Head of caudate nucleus (tissue), 42 donors: ENCODE measurements around the gene CCDC9B.

Source experiments
- DNase-seq, 42 donors: peaks; one replicate each; pipeline versions ENCODE4 v3.0.0 to v3.0.0-alpha.2; 2020 to 2021; ENCODE audit warnings: mixed read lengths in 7 of 42
- intact Hi-C: fragments of 100-400 bp; cut with DNase I; formaldehyde crosslinking; loops from one replicate; pipeline ENCODE4 v1.15.0; 2022

The CCDC9B gene

GRCh38 chr15:40340740-40341400, at the start of gene CCDC9B:
Gene CCDC9B (minus strand): TSS chr15:40340939. CDS start chr15:40340819, 120 bp downstream.
- DNase-seq: peak; percentile 81 to 95 (median 90)
- intact Hi-C loops: loop anchor here (5.0 kb wide), 1 partner anchor 81 kb away; no protein-coding TSS in a partner anchor

GRCh38 chr15:40389824-40390595, 49.3 kb upstream of the CCDC9B start:
- DNase-seq: no peak
- intact Hi-C loops: no loop called here

- no peak for DNase-seq
- intact Hi-C loops: no loop called here
These were observed 48.4 kb upstream of the CCDC9B start for GRCh38 chr15:40388941-40389823.

GRCh38 chr15:40386480-40386879, 45.7 kb upstream of the CCDC9B start:
- intact Hi-C loops: no loop called here
- no peak for DNase-seq

GRCh38 chr15:40382580-40383456, 42.1 kb upstream of the CCDC9B start, which contains the start of gene KNSTRN:
Gene KNSTRN (plus strand): TSS chr15:40382721. CDS start chr15:40382836, 115 bp downstream.
- peak; percentile 84 to 97 (median 93) for DNase-seq
- intact Hi-C loops: no loop called here

GRCh38 chr15:40381818-40382529, 41.2 kb upstream of the CCDC9B start:
- intact Hi-C loops: no loop called here

GRCh38 chr15:40380636-40381035, 39.9 kb upstream of the CCDC9B start:
- intact Hi-C loops: no loop called here
- no peak for DNase-seq

More at GRCh38 chr15:40381818-40382529, 41.2 kb upstream of the CCDC9B start:
- DNase-seq: no peak

- intact Hi-C loops: no loop called here
- DNase-seq: peak in 16 of 42 donors; percentile 16 to 59 (median 40)
These were observed 39.1 kb upstream of the CCDC9B start for GRCh38 chr15:40379853-40380252.

GRCh38 chr15:40379374-40379773, 38.6 kb upstream of the CCDC9B start:
- intact Hi-C loops: no loop called here
- no peak for DNase-seq

GRCh38 chr15:40377606-40378005, 36.9 kb upstream of the CCDC9B start:
- DNase-seq: no peak
- intact Hi-C loops: no loop called here

- DNase-seq: no peak
- intact Hi-C loops: no loop called here
These were observed 32.2 kb upstream of the CCDC9B start for GRCh38 chr15:40372981-40373380.

- DNase-seq: no peak
- intact Hi-C loops: loop anchor here (5.0 kb wide), 1 partner anchor 32 kb away; no protein-coding TSS in a partner anchor
These were observed 29.2 kb upstream of the CCDC9B start for GRCh38 chr15:40369971-40370370.

GRCh38 chr15:40369474-40369869, 28.7 kb upstream of the CCDC9B start:
- intact Hi-C loops: loop anchor here (5.0 kb wide), 1 partner anchor 33 kb away; no protein-coding TSS in a partner anchor
- peak in 1 of 42 donors; percentile 28 for DNase-seq

GRCh38 chr15:40368719-40369473, 28.2 kb upstream of the CCDC9B start:
- DNase-seq: no peak
- intact Hi-C loops: loop anchor here (5.0 kb wide), 1 partner anchor 33 kb away; no protein-coding TSS in a partner anchor

- intact Hi-C loops: loop anchor here (5.0 kb wide), 1 partner anchor 34 kb away; no protein-coding TSS in a partner anchor
- DNase-seq: peak; percentile 59 to 89 (median 77)
These were observed 27.2 kb upstream of the CCDC9B start for GRCh38 chr15:40367686-40368611.

- intact Hi-C loops: loop anchor here (5.0 kb wide), 1 partner anchor 35 kb away; no protein-coding TSS in a partner anchor
These were observed 26.6 kb upstream of the CCDC9B start for GRCh38 chr15:40367371-40367685.

More at GRCh38 chr15:40367371-40367685, 26.6 kb upstream of the CCDC9B start:
- DNase-seq: no peak
